ENCODE measurements around the gene ATF4. TPM values are rescaled to one million over a fixed set of nuclear protein-coding genes. Genes with fewer than 3 reads are reported as not detected.
A peak's percentile ranks its signal among the peaks of the same experiment; 100 is the strongest.

ATF4 gene
- total RNA-seq, 1 experiment from 2014 or later = 230 TPM

DNA sequence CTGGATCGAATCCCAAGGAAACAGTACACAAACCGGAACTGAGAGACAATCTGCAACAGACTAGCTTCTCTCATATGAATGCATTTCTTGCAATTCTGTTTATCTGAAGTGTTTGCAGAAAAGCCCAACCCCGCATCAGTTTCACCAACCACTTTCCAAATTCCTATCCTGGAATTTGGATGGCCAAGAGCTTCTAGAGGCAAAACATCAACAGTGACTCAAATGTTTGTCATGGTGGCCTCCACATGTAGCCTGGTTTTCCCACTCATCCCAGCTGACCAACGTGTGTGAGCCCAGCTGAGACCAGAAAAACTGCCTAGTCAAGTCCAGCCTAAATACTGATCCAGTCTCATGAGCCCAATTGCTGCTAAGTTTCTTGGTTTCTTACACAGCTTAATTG lies 26.6 kb upstream of the ATF4 start:
- no TSS peak for BruUV-seq (replicated peaks)
- no peak overlapping the region for H3K9ac ChIP-seq (ENCODE audit: low read length)
- peaks cover 14% of the 10 kb centered on the region for H3K4me1 ChIP-seq (ENCODE audit: insufficient read depth, low read length)
- intact Hi-C loops (cut with micrococcal nuclease) = loop anchor here (10.0 kb wide), 1 partner anchor 59 kb away; no protein-coding TSS in a partner anchor
- no peaks in the 10 kb centered on the region for H3K9me3 ChIP-seq (ENCODE audit: low read length)
- peak overlapping the region; percentile 27 for H3K27ac ChIP-seq (ENCODE audit: low read length)
- DNase-seq (peak; percentile 76), ATAC-seq (peak; percentile 25; the same call in 1 of the 2 replicates)
- ChIA-PET POLR2A (ENCODE audit: unreplicated experiment) (no interaction called here), CTCF (interaction anchor here (0.5 to 1.2 kb wide), 4 partner anchors 26 to 56 kb away, joined by 3 to 7 read pairs (median 4); partner anchors contain the start of gene ATF4)
- H4K20me1 ChIP-seq (ENCODE audit: low read length) = no peaks in the 10 kb centered on the region
- H3K79me2 ChIP-seq (ENCODE audit: low read length) = no peaks in the 10 kb centered on the region
- H3K36me3 ChIP-seq (ENCODE audit: low read depth, low read length) = no peaks in the 10 kb centered on the region
- TF ChIP-seq EZH2phosphoT487 (IDR thresholded peaks at IDR 0.05; ENCODE audit: borderline replicate concordance, low read length) (no peak), EZH2 (IDR thresholded peaks at IDR 0.05; ENCODE audit: low read length, unreplicated experiment) (no peak)
- TF ChIP-seq, protein P1, sequence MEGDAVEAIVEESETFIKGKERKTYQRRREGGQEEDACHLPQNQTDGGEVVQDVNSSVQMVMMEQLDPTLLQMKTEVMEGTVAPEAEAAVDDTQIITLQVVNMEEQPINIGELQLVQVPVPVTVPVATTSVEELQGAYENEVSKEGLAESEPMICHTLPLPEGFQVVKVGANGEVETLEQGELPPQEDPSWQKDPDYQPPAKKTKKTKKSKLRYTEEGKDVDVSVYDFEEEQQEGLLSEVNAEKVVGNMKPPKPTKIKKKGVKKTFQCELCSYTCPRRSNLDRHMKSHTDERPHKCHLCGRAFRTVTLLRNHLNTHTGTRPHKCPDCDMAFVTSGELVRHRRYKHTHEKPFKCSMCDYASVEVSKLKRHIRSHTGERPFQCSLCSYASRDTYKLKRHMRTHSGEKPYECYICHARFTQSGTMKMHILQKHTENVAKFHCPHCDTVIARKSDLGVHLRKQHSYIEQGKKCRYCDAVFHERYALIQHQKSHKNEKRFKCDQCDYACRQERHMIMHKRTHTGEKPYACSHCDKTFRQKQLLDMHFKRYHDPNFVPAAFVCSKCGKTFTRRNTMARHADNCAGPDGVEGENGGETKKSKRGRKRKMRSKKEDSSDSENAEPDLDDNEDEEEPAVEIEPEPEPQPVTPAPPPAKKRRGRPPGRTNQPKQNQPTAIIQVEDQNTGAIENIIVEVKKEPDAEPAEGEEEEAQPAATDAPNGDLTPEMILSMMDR (conservative IDR thresholded peaks at IDR 0.05; ENCODE audit: low read depth, low read length) = no peak
- peak overlapping the region; percentile 33; the same call in 1 of the 2 replicates for H3K4me2 ChIP-seq (ENCODE audit: low read length)
- H3K4me3 ChIP-seq (ENCODE audit: low read length) = no peak overlapping the region
- H2AFZ ChIP-seq (ENCODE audit: low read length) = no peak overlapping the region
- H3F3A ChIP-seq (ENCODE audit: low read length, unreplicated experiment) = no peaks in the 10 kb centered on the region
- no peaks in the 10 kb centered on the region for H3K27me3 ChIP-seq (ENCODE audit: low read length)
- H3K9me2 ChIP-seq (replicated peaks; ENCODE audit: low read length) = no peaks in the 10 kb centered on the region

DNA sequence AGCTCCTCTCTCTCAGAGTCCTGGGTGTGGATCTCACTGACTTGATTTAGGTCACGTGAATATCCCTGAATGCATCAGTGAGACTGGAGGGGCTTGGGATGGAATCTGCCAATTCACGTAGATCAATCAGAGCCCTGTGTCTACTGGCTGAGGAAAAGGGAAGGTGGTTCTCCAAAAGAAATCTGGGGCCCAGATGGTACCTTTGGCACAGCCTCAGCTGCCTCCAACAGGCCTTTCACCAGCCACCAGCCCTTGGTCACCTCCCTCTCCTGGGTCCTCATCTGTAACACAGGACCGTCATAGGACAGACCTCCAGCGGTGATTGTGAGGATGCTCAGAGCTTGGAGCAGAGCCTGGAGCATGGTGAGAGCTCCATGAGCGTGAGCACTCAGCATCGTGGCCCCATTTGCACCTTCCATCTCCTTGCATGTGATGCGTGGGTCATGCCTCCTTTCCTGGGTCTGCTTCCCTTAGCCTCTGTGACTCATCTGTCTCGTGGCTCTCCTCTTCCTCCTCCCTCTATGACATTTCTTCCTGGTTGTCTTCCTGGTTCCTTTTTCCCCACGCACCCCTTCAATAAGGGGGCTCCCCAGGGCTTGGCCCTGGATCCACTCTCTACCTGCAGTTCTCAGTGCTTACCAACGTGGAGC lies 25.8 kb upstream of the ATF4 start:
- ATAC-seq (no peak), DNase-seq (no peak)
- Histone ChIP-seq H3F3A (ENCODE audit: low read length, unreplicated experiment) (no peaks in the 10 kb centered on the region), H3K27ac (ENCODE audit: low read length) (peak overlapping the region; percentile 27), H3K4me3 (ENCODE audit: low read length) (no peak overlapping the region), H3K9me3 (ENCODE audit: low read length) (no peaks in the 10 kb centered on the region), H4K20me1 (ENCODE audit: low read length) (no peaks in the 10 kb centered on the region), H3K36me3 (ENCODE audit: low read depth, low read length) (no peaks in the 10 kb centered on the region), H3K4me1 (ENCODE audit: insufficient read depth, low read length) (peaks cover 14% of the 10 kb centered on the region), H3K27me3 (ENCODE audit: low read length) (no peaks in the 10 kb centered on the region), H3K9ac (ENCODE audit: low read length) (no peak overlapping the region), H3K9me2 (replicated peaks; ENCODE audit: low read length) (no peaks in the 10 kb centered on the region), H2AFZ (ENCODE audit: low read length) (no peak overlapping the region), H3K79me2 (ENCODE audit: low read length) (no peaks in the 10 kb centered on the region), H3K4me2 (ENCODE audit: low read length) (0 out of 2 replicates have a peak overlapping the region, but pooled peaks have one; percentile 19)
- CTCF ChIA-PET = interaction anchor here (1.2 kb wide), 1 partner anchor 26 kb away, joined by 3 read pairs; the partner anchor contains the start of gene ATF4
- TF ChIP-seq EZH2phosphoT487 (IDR thresholded peaks at IDR 0.05; ENCODE audit: borderline replicate concordance, low read length) (no peak), EZH2 (IDR thresholded peaks at IDR 0.05; ENCODE audit: low read length, unreplicated experiment) (no peak)
- TF ChIP-seq, protein P1 (conservative IDR thresholded peaks at IDR 0.05; ENCODE audit: low read depth, low read length) = no peak
- BruUV-seq (replicated peaks) = no TSS peak
- intact Hi-C loops (cut with micrococcal nuclease) = loop anchor here (5.0 to 10.0 kb wide), 2 partner anchors 38 to 60 kb away; partner anchors contain the start of gene RPS19BP1
- POLR2A ChIA-PET (ENCODE audit: unreplicated experiment) = no interaction called here
